ENCODE measurements around the gene SLC7A4.
"Not testable (repeated sequence)": the region's sequence is repeated elsewhere in the genome, so short reads cannot be mapped to it uniquely, and the experiment has no call there.

The SLC7A4 gene

DNA sequence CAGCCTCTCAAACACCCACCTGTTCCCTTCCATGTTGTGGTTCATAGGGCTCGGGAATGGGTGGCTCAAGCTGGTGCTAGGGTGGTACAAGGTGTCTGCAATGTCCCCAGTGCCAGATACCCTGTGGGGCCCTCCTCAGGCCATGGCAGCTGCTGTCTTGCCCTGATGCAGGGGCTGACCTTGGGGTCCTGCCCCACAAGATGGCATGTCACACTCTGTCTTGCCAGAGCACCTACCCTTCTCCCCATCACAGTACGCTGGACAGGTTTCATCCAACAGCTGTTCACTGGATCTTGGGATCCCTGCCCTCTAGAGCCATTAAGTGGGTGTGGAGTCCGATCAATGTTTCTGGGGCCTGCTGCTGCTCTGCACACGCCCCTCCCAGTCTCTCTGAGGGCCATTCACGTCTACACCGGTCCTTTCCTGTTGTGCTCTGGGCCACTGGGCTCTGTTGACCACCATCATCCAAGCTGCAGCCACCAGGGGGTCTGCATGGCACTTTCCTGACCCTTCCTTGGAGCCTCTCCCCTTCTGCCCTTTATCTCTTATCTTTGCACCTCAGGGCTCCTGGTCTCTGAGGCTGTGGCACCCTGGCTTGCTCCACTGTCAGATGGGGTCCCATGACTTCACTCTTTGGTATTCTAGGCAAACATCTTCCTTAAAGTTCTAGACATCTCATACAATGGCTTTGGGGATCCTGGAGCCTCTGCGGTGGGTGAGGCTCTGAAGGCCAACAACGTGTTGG, 20.5 kb upstream of the SLC7A4 start:
- no peaks in the 10 kb centered on the region for H3K36me3 Mint-ChIP-seq (ENCODE audit: low read depth)
- H3K9me3 Mint-ChIP-seq = no peaks in the 10 kb centered on the region
- H3K4me3 Mint-ChIP-seq = no peak overlapping the region
- H3K4me1 Mint-ChIP-seq (ENCODE audit: low read depth) = peaks cover 20% of the 10 kb centered on the region
- H3K27ac Mint-ChIP-seq = no peak overlapping the region
- H3K27me3 Mint-ChIP-seq (ENCODE audit: low read depth) = peaks cover 6% of the 10 kb centered on the region

DNA sequence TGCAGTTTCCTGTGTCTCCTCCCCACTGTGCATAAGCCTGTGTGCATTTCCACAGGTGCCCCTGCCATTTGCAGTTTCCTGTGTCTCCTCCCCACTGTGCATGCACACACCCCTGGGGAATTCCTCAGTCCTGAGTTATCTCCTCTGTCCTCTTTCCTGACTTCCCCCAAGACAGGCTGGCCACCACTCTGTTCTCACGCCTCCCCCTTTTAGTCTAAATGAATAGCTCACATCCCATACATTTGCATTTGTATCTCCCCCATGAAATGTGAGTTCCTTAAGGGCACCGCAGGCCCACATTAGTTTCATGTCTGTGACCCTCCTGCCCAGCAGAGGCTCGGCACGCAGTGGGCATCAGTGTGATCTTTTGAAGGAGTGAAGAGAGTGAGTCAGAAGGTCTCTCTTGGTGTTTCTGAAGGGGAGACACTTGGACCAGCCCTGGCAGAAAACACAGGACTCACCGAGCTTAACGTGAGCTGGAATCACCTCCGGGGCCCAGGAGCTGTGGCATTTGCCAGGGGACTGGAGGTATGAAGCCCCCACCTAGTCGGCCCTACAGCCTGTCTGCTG, 19.6 kb upstream of the SLC7A4 start:
- Mint-ChIP-seq H3K9me3 (no peaks in the 10 kb centered on the region), H3K36me3 (ENCODE audit: low read depth) (no peaks in the 10 kb centered on the region), H3K27ac (no peak overlapping the region), H3K4me1 (ENCODE audit: low read depth) (peaks cover 20% of the 10 kb centered on the region), H3K27me3 (ENCODE audit: low read depth) (peaks cover 5% of the 10 kb centered on the region), H3K4me3 (no peak overlapping the region)

DNA sequence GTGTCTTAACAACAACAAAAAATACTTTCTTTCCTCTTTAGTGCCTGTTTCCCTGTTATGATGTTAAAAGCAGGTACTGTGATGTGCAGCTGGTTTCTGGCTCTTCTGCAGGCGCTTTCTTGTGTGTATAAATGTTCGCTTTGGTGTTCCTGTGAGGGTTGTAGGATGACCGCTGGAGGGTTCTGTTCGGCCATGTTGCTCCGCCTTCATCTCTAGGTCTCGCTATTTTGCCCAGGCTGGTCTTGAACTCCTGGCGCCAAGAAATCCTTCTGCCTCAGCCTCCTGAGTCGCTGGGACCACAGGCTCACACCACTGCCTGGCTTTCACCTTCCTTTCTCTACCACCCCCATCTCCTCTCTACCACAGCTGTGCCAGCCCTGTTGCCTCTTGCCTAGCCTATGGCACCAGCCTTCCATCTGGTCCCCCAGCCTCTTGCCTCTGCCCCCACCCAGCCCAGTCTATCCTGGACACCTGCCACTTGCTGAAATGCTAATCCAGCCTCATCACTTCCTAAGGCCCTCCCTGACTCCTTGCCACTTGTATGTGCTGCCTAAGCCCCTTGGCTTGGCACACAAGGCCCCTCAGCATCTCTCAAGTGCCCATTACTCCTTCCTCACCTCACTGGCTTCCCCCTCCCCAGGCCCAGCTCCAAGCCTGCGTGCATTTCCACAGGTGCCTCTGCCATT, 18.9 kb upstream of the SLC7A4 start:
- no peak overlapping the region for H3K27ac Mint-ChIP-seq
- no peak overlapping the region for H3K4me3 Mint-ChIP-seq
- H3K27me3 Mint-ChIP-seq (ENCODE audit: low read depth) = no peaks in the 10 kb centered on the region
- no peaks in the 10 kb centered on the region for H3K36me3 Mint-ChIP-seq (ENCODE audit: low read depth)
- H3K4me1 Mint-ChIP-seq (ENCODE audit: low read depth) = peaks cover 15% of the 10 kb centered on the region
- no peaks in the 10 kb centered on the region for H3K9me3 Mint-ChIP-seq

DNA sequence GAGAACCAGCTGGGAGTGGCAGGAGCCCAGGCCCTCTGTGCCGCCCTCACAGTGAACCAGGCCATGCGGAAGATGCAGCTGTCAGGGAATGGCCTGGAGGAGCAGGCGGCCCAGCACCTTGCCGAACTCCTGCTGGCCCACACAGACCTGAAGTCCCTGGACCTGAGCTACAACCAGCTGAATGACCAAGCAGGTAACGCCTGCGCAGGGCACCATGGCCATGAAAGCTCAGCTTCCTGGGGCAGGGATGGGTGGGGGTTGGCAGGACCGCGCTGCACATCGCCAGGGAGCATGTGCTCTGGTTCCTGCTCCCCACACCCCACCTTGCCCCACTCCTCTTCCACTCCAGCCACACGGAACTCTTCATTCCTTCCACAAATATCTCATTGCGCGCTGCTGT, 16.6 kb upstream of the SLC7A4 start:
- not testable (repeated sequence) for H3K36me3 Mint-ChIP-seq (ENCODE audit: low read depth); H3K27ac Mint-ChIP-seq; H3K9me3 Mint-ChIP-seq; H3K4me3 Mint-ChIP-seq
- H3K27me3 Mint-ChIP-seq (ENCODE audit: low read depth) = peaks cover 20% of the 10 kb centered on the region
- H3K4me1 Mint-ChIP-seq (ENCODE audit: low read depth) = peaks cover 22% of the 10 kb centered on the region

DNA sequence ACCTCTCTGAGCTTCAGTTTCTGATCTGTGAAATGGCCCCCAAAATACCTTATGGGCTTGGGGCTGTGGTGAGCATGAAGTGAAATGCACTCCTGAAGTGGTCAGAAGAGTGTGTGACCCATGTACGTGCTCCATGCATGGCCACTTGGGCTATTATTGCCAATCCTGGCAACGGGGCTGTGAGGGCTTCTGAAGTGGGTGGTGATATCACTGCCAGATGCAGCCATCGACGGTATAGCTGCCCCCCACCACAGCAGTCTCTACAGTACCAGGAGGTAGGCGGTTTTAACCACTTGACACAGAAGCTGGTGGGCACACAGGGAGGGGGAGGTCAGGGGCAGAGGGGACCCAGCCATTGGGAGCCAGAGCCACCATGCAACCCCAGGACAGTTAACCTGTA, 16.1 kb upstream of the SLC7A4 start:
- peaks cover 25% of the 10 kb centered on the region for H3K27me3 Mint-ChIP-seq (ENCODE audit: low read depth)
- not testable (repeated sequence) for H3K4me3 Mint-ChIP-seq; H3K27ac Mint-ChIP-seq; H3K9me3 Mint-ChIP-seq; H3K36me3 Mint-ChIP-seq (ENCODE audit: low read depth)
- H3K4me1 Mint-ChIP-seq (ENCODE audit: low read depth) = peaks cover 23% of the 10 kb centered on the region

DNA sequence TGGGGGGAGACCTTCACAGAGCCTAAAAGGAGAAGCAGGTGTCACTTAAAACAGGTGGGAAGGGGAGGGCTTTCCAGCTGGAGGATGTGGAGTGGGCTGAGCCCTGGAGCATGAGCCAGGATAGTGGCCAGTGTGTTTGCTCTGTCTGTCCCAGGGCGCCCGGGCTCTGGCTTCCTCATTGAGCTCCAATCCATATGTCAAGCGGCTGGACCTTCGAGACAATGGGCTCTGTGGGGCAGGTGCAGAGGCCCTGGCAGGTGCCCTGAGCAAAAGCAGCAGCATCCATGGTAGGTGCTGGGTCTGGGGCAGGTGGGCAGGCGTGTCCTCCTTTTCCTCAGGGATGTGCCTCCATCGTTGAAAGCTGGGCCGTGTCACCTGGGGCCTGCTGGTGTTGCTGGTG, 15.4 kb upstream of the SLC7A4 start:
- Mint-ChIP-seq H3K27ac (no peak overlapping the region), H3K9me3 (no peaks in the 10 kb centered on the region), H3K27me3 (ENCODE audit: low read depth) (peaks cover 29% of the 10 kb centered on the region), H3K36me3 (ENCODE audit: low read depth) (no peaks in the 10 kb centered on the region), H3K4me1 (ENCODE audit: low read depth) (peaks cover 27% of the 10 kb centered on the region), H3K4me3 (no peak overlapping the region)

DNA sequence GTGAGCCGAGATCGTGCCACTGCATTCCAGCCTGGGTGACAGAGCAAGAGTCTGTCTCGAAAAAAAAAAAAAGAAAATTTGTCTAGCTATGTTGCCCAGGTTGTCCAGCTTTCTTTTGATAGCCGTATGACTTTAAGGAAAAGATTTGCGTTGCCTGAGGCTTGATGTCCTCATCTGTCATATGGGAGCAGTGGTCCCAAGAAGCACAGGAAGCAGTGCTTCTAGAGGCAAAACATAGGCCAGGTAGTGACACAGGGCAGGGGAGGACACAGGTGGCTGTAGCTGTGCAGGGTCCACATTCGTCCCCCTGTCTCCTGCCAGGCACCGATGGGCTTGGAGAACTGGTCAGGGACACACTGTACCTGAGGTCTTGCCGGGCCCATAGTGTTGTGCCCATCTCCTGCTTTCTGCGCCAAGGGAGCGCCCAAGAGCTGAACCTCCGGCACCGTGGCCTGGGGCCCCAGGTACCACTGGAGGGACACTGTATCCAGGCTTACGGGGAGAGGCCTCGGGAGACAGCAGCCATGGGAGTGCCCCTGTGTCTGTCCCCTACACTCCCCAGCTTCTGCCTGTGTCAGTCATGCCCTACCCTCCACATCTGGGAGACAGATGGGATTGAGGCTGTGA, 14.8 kb upstream of the SLC7A4 start:
- Mint-ChIP-seq H3K36me3 (ENCODE audit: low read depth) (no peaks in the 10 kb centered on the region), H3K27me3 (ENCODE audit: low read depth) (peaks cover 34% of the 10 kb centered on the region), H3K4me3 (no peak overlapping the region), H3K9me3 (no peaks in the 10 kb centered on the region), H3K27ac (no peak overlapping the region), H3K4me1 (ENCODE audit: low read depth) (peaks cover 27% of the 10 kb centered on the region)

DNA sequence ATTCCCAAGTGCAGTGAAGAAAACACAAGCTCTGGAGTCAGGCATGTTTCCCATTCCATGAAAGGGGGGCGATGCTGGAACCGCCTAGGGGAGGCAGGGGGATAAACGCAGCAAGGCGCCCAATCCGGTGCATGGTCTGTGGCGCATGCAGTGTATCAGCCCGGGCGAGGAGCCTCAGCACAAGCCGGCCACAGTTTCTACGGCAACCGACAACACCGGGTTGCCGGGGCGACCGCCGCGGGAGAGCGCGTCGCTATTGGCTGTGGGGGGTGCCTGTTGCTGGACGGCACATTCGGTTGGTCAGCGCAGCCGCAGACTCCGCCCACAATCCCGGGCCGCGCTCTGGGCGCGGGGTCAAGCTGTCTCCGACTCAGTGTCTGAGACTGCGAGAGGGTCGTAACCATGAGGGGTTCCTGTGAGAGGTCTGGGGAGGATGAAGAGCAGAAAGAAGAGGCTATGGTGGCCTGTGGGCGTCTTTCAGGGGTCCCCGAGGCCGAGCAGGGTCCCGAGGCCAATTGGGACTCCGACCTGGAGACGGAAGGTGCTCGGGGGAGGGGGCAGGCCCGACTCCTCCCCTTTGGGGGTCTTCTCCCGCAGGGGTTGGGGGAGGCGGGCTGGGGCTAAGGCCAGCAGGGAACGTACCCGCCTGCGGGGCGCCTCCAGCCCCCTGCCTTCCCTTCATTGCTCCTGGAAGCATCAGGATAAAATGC, 13.4 kb upstream of the SLC7A4 start, which contains the start of gene LRRC74B:
TSS of gene LRRC74B (plus strand) at position 362 of the 710 bp plus-strand sequence. CDS start at position 403, 41 bp downstream.
- Mint-ChIP-seq H3K27me3 (ENCODE audit: low read depth) (peaks cover 34% of the 10 kb centered on the region), H3K27ac (peak within 1 kb of the TSS; percentile 69), H3K4me3 (peak within 1 kb of the TSS; percentile 67), H3K9me3 (no peaks in the 10 kb centered on the region), H3K36me3 (ENCODE audit: low read depth) (no peaks in the 10 kb centered on the region), H3K4me1 (ENCODE audit: low read depth) (peaks cover 18% of the 10 kb centered on the region)

DNA sequence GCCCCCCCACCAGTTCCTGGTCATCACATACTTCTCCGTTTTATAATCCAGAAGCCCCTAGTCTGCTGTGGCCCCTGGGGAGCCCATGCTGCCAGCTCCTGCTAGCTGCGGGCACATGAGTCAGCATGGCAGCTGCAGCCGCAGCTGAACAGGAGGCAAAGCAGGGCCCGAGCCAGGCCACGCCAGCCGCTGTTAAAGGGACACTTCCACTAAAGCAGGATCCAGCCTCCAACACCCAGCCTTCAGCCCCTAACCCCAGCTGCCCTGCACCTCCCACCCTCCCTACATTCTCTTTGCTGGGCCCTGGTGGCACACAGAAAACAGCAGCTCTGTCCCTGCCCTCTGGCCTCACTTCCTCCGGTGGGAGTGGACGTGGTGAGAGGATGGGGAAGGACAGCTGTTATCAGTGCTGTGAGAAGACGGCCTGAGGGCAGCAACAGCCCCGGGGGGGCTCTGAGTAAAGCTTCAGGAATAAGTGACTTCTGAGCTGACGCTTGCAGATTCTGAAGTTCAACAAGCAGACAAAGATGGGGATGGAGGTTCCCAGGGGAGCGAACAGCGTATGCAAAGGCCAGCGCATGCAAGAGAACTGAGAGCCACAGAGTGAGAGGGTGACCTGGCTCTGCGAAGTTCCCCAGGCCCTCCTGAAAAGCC, 12.7 kb upstream of the SLC7A4 start:
- peaks cover 18% of the 10 kb centered on the region for H3K4me1 Mint-ChIP-seq (ENCODE audit: low read depth)

DNA sequence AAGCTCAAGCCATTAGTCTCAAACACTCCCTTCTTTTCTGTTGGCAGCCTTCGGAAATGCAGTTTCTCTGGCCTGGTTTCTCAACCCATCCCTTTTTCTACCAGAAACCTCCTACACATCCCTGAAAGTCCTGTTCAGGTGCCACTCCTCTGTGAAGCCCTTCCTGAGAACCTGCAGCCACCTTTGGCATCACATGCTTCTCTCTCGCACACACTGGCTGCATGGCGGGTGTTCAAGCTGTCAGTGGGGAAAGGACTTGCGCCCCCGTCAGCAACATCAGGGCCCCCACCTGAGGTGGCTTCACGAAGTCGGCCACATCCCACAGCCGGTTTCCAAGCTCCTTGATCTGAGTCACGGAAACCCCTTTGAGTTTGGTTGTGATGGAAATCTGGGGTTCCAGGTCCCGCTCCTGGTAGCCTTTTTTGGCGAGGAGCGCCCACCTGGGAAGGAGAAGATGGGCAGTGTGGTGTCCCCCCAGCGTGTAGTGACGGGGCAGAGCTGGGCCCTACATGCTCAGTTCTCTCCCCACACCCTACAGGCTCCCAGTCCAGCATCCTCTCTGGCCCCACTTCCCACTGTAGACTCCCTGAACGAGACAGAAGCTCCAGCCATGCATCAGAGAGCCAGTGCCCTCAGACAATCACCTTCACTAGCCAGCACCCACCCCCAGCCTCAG, 11.6 kb upstream of the SLC7A4 start:
- Mint-ChIP-seq H3K4me3 (no peak overlapping the region), H3K27ac (no peak overlapping the region), H3K9me3 (no peaks in the 10 kb centered on the region), H3K4me1 (ENCODE audit: low read depth) (peaks cover 18% of the 10 kb centered on the region), H3K36me3 (ENCODE audit: low read depth) (no peaks in the 10 kb centered on the region), H3K27me3 (ENCODE audit: low read depth) (peaks cover 42% of the 10 kb centered on the region)

More for the DNA sequence above, 12.7 kb upstream of the SLC7A4 start:
- H3K9me3 Mint-ChIP-seq = no peaks in the 10 kb centered on the region
- H3K27ac Mint-ChIP-seq = peak overlapping the region; percentile 43
- H3K36me3 Mint-ChIP-seq (ENCODE audit: low read depth) = no peaks in the 10 kb centered on the region
- H3K4me3 Mint-ChIP-seq = no peak overlapping the region
- peaks cover 38% of the 10 kb centered on the region for H3K27me3 Mint-ChIP-seq (ENCODE audit: low read depth)

DNA sequence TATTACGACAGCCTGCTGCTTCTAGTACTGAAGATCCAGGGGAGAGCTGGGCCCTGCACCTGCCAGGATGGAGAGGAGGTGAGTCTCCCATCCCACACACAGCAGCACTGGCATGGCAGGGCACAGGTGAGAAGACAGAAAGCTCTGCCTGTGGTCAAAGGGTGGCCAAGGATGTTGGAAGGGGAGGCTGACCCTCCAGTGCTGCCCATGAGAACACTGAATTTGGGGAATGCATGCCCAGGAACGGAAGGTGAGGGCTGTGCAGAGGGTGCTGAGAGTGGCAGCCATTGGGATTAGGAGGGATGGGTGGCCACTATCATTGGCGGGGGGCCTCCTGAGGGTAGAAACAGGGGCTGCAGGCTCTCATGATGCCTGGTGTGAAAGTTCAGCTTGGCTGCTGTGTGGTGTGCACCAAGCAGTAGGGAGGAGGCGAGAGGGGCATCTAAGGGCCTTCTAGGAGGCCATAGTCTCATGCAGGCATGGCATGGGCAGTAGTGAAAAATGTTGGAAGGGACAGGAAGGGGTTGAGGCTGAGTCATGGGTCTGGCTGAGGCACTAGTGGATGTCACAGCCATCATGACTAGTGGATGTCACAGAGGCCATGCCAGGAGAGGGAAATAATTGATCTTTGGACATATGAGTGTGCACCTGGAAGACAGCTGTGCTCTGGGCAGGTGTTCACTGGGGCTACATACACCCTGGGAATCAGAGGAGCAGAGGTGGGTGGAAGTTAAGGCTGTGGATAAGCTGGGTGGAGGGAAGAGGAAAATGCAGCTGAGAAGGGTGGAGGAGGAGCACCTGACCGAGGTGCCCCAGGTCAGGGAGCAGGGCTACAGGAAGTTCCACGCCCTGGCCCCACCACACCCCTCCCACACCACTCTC, 10.9 kb upstream of the SLC7A4 start:
- Mint-ChIP-seq H3K27me3 (ENCODE audit: low read depth) (peaks cover 47% of the 10 kb centered on the region), H3K4me3 (no peak overlapping the region), H3K36me3 (ENCODE audit: low read depth) (no peaks in the 10 kb centered on the region), H3K27ac (no peak overlapping the region), H3K9me3 (no peaks in the 10 kb centered on the region), H3K4me1 (ENCODE audit: low read depth) (peaks cover 18% of the 10 kb centered on the region)

DNA sequence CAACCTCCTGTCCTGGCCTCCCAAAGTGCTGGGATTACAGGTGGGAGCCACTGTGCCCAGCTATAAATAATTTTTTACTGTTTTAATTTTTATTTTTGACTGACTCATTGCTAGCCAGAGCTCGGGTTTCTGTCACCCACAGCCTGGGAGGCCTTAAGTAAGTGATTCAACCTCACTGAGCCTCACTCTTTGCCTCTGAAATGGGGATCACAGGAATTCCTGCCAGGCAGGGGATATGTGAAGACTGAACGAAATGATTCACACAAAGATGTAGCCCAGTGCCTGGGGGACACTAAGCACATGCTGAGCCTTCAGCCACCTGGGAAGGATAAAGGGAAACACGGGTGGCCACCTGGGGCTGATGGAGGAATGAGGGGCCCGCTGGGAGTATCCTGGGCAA, 9.6 kb upstream of the SLC7A4 start:
- Mint-ChIP-seq H3K4me1 (ENCODE audit: low read depth) (peaks cover 18% of the 10 kb centered on the region), H3K9me3 (no peaks in the 10 kb centered on the region), H3K27ac (no peak overlapping the region), H3K36me3 (ENCODE audit: low read depth) (no peaks in the 10 kb centered on the region), H3K4me3 (no peak overlapping the region), H3K27me3 (ENCODE audit: low read depth) (peaks cover 47% of the 10 kb centered on the region)

DNA sequence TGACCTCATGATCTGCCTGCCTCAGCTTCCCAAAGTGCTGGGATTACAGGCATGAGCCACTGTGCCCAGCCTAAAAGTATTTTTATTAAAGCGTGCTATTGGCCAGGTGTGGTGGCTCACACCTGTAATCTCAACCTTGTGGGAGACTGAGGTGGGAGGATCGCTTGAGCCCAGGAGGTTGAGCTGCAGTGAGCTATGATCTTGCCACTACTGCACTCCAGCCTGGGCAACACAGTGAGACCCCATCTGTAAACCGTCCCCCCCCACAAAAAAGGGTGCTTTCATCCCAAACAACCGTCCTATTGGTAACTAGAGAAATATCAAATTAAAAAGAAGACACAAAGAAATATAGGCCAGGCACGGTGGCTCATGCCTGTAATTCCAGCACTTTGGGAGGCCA, 6.8 kb upstream of the SLC7A4 start:
- not testable (repeated sequence) for H3K9me3 Mint-ChIP-seq; H3K36me3 Mint-ChIP-seq (ENCODE audit: low read depth); H3K4me1 Mint-ChIP-seq (ENCODE audit: low read depth); H3K27ac Mint-ChIP-seq; H3K4me3 Mint-ChIP-seq
- peaks cover 40% of the 10 kb centered on the region for H3K27me3 Mint-ChIP-seq (ENCODE audit: low read depth)
